Lower lobe of right lung (tissue), 2 donors: ENCODE measurements around the gene MLYCD. TPM values are rescaled to one million over a fixed set of nuclear protein-coding genes. Genes with fewer than 3 reads are reported as not detected.

Experiments
- ATAC-seq, 2 donors: fragments of 200-7000 bp; cut with Tn5 transposase; one replicate each; pipeline ENCODE4 v1.9.1; 2020 to 2022; ENCODE audit warnings: mild to moderate bottlenecking in 2 of 2, moderate library complexity in 2 of 2
- DNase-seq: peaks from one replicate; pipeline ENCODE4 v3.0.0-alpha.2; 2020
- H3K27ac ChIP-seq: fragments of 200-600 bp; one replicate; pipeline ENCODE4 v1.8.0; 2022
- H3K27me3 ChIP-seq: fragments of 200-600 bp; one replicate; pipeline ENCODE4 v1.8.0; 2022; ENCODE audit warnings: low read depth
- H3K36me3 ChIP-seq: fragments of 200-600 bp; one replicate; pipeline ENCODE4 v1.8.0; 2022; ENCODE audit warnings: mild to moderate bottlenecking
- H3K4me1 ChIP-seq: fragments of 200-600 bp; one replicate; pipeline ENCODE4 v1.8.0; 2022
- H3K4me3 ChIP-seq: fragments of 200-600 bp; one replicate; pipeline ENCODE4 v1.8.0; 2022; ENCODE audit warnings: mild to moderate bottlenecking
- H3K9me3 ChIP-seq: fragments of 200-600 bp; one replicate; pipeline ENCODE4 v1.8.0; 2022
- intact Hi-C: fragments of 100-400 bp; cut with DNase I; formaldehyde crosslinking; loops from one replicate; pipeline ENCODE4 v1.11.0; 2022
- total RNA-seq: library from RNA; stranded (reverse); fragmentation: NEBNext Ultra II Directional; extraction: Animal tissue kit (Norgen Biotek cat#: 25700); gene quantifications from one replicate; pipeline ENCODE4 v1.2.1, GENCODE V29; 2021
- TF ChIP-seq, protein P1 (sequence below): fragments of 200-600 bp; IDR thresholded peaks from one replicate; pipeline ENCODE4 v1.8.0; 2022; ENCODE audit warnings: antibody characterized with exemption, mild to moderate bottlenecking
- donor health status: DM: no; HTN: yes; CAD: no; lungs with severe emphysema.

The MLYCD gene
- total RNA-seq, 1 donor from 2014 or later, result 9.1 TPM

DNA sequence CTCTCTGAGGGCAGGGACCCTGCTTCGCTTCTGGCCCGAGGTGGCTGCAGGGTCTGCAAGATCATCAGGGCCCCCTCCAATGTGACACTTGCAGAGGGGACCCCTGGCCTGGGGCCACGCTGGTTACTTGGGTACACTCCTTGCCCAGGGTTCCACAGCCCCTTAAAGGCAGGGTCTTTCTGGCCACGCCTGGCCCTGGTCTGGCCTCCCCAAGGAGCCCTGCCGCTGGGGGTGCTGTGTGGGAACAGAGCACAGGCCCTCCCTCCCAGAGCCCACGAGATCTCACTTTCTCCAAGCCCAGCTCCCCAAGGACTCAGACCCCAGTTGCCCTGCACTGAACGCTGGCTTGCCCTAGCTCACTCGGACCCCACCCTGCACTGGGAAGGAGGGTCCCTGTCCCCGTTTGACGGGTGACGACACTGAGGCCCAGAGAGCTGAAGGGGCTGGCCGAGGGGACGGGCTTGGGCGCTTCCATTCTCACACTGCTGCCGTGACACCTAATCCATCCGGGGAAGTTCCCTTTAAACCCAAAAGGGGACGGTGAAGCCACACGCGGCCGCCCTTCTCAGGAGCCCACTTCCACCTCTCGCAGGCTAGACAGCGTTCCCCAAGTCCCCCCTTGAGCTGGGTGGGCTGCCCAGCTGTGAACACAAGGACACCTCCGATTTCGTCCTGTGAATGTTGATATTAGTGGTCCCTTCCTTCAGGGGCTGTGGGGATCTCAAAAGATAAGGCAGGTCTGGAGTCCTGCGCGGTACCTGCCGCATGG lies 27.2 kb downstream of the MLYCD start:
- Histone ChIP-seq H3K4me1 (peaks cover 9% of the 10 kb centered on the region), H3K4me3 (no peak overlapping the region), H3K27me3 (no peaks in the 10 kb centered on the region), H3K9me3 (no peaks in the 10 kb centered on the region), H3K27ac (no peak overlapping the region), H3K36me3 (peaks cover 11% of the 10 kb centered on the region)
- ATAC-seq, result no peak
- intact Hi-C loops, result no loop called here
- no peak for DNase-seq
- TF ChIP-seq, protein P1, sequence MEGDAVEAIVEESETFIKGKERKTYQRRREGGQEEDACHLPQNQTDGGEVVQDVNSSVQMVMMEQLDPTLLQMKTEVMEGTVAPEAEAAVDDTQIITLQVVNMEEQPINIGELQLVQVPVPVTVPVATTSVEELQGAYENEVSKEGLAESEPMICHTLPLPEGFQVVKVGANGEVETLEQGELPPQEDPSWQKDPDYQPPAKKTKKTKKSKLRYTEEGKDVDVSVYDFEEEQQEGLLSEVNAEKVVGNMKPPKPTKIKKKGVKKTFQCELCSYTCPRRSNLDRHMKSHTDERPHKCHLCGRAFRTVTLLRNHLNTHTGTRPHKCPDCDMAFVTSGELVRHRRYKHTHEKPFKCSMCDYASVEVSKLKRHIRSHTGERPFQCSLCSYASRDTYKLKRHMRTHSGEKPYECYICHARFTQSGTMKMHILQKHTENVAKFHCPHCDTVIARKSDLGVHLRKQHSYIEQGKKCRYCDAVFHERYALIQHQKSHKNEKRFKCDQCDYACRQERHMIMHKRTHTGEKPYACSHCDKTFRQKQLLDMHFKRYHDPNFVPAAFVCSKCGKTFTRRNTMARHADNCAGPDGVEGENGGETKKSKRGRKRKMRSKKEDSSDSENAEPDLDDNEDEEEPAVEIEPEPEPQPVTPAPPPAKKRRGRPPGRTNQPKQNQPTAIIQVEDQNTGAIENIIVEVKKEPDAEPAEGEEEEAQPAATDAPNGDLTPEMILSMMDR, result no peak

DNA sequence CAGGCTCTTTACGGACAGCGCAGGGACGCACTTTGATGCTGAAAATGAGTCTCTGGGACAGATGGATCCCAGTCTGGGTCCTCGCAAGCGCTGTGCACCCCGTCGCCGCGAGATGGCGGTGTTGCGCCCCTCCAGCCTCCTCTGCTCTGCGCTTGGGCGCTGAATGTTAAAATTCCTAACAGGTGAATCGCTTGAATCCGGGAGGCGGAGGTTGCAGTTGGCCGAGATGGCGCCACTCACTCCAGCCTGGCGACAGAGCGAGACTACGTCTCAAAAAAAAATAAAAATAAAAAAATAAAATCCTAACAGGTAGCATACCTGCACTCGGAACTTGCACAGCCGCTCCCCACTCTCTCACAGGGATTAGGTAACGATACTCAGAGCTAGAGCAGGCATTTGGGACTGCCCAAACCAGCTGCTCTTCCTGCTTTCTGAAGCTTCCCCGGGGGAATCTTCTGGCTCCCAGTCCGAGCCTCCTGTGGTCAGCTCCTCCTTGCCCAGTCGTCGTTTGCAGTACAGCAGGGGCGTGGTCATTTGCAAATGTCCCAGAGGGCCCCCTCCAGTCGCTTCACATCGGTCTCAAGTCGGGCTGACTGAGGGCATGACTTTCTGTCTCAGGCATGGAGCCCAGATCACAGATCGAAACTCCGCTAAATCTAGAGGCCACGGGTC lies 27.9 kb downstream of the MLYCD start:
- ATAC-seq (peak; percentile 90 to 93), DNase-seq (peak; percentile 86)
- intact Hi-C loops, result no loop called here
- H3K27me3 ChIP-seq, result no peaks in the 10 kb centered on the region
- peak overlapping the region; percentile 78 for H3K27ac ChIP-seq
- H3K36me3 ChIP-seq, result peaks cover 11% of the 10 kb centered on the region
- peak overlapping the region; percentile 30 for H3K4me3 ChIP-seq
- H3K4me1 ChIP-seq, result peaks cover 9% of the 10 kb centered on the region
- no peaks in the 10 kb centered on the region for H3K9me3 ChIP-seq
- TF ChIP-seq, protein P1, result peak; percentile 96

GRCh38 chr16:83928341-83929055 lies 29.6 kb downstream of the MLYCD start:
- ATAC-seq (no peak), DNase-seq (no peak)
- Histone ChIP-seq H3K36me3 (peaks cover 8% of the 10 kb centered on the region), H3K4me1 (peaks cover 9% of the 10 kb centered on the region), H3K9me3 (no peaks in the 10 kb centered on the region), H3K27me3 (no peaks in the 10 kb centered on the region), H3K27ac (no peak overlapping the region), H3K4me3 (no peak overlapping the region)
- intact Hi-C loops, result no loop called here
- TF ChIP-seq, protein P1, result no peak

- ATAC-seq (no peak), DNase-seq (no peak)
- TF ChIP-seq, protein P1, result no peak
- Histone ChIP-seq H3K4me3 (no peak overlapping the region), H3K27me3 (no peaks in the 10 kb centered on the region), H3K4me1 (peaks cover 9% of the 10 kb centered on the region), H3K27ac (no peak overlapping the region), H3K9me3 (no peaks in the 10 kb centered on the region), H3K36me3 (peaks cover 1% of the 10 kb centered on the region)
- intact Hi-C loops, result no loop called here
Measured at GRCh38 chr16:83929811-83930555, 31.1 kb downstream of the MLYCD start.
